LNCaP clone FGC (cell line): ENCODE results near the gene CDH6.

ENCODE experiments used
- DNase-seq: peaks from one replicate; pipeline ENCODE4 v3.0.0-alpha.2; 2011; ENCODE audit warnings: low read depth
- H3K4me3 ChIP-seq: 2 replicates; pipeline ENCODE4 v1.5.1; 2011; ENCODE audit warnings: mild to moderate bottlenecking, low read depth, low read length, control low read depth
- TF ChIP-seq, protein P1 (sequence below): IDR thresholded peaks from 2 replicates; pipeline ENCODE4 v1.5.1; 2012; ENCODE audit warnings: mild to moderate bottlenecking; ENCODE audit not compliant: control insufficient read depth, insufficient read depth; ENCODE audit errors: extremely low read depth

The CDH6 gene

DNA sequence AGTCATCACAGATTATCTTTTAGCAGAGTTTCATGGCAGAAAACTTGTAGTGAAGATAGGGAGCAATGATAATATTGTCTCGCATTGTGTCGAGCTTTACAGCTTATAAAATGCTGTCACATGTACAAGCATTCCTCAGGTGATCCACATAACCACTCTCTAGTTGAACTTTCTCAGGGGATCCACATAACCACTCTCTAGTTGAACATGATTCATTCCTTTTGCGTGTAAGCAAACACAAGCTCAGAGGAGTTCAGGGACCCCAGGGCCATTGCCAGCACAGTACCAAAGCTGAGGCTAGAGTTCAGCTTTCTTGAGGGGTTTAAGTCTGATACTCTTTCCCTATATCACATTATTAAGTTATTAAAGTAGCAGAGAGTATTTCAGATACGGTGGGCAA is 86.7 kb downstream of the CDH6 start:
- no peak overlapping the region for H3K4me3 ChIP-seq
- TF ChIP-seq, protein P1, sequence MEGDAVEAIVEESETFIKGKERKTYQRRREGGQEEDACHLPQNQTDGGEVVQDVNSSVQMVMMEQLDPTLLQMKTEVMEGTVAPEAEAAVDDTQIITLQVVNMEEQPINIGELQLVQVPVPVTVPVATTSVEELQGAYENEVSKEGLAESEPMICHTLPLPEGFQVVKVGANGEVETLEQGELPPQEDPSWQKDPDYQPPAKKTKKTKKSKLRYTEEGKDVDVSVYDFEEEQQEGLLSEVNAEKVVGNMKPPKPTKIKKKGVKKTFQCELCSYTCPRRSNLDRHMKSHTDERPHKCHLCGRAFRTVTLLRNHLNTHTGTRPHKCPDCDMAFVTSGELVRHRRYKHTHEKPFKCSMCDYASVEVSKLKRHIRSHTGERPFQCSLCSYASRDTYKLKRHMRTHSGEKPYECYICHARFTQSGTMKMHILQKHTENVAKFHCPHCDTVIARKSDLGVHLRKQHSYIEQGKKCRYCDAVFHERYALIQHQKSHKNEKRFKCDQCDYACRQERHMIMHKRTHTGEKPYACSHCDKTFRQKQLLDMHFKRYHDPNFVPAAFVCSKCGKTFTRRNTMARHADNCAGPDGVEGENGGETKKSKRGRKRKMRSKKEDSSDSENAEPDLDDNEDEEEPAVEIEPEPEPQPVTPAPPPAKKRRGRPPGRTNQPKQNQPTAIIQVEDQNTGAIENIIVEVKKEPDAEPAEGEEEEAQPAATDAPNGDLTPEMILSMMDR = no peak
- DNase-seq = no peak

GRCh38 chr5:31283326-31283725 is 89.8 kb downstream of the CDH6 start:
- DNase-seq = no peak
- TF ChIP-seq, protein P1 = no peak
- H3K4me3 ChIP-seq = no peak overlapping the region

DNA sequence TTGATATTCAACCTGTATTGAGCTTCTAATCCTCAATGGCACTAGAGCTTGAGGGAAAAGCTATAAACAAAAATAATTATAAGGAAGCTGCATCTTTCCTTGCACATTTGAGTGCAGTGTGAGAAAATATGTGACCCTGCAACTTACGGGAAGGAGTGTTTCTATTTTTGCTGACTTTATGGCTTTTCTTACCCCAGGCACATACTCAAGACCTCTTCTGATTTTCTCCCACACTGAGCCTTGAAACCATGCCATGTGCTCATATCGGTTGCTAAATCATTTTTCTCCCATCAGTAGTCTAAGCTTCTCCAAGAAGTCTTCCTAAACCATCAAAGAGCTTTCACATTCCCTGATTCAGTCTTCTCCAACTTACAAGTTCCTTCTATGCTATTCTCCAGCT is 91.5 kb downstream of the CDH6 start:
- no peak overlapping the region for H3K4me3 ChIP-seq
- no peak for DNase-seq
- TF ChIP-seq, protein P1 = no peak

GRCh38 chr5:31287985-31288384 is 94.5 kb downstream of the CDH6 start:
- DNase-seq = no peak
- TF ChIP-seq, protein P1 = no peak
- H3K4me3 ChIP-seq = no peak overlapping the region

GRCh38 chr5:31289429-31289828 is 95.9 kb downstream of the CDH6 start:
- no peak for DNase-seq
- no peak overlapping the region for H3K4me3 ChIP-seq
- TF ChIP-seq, protein P1 = no peak

DNA sequence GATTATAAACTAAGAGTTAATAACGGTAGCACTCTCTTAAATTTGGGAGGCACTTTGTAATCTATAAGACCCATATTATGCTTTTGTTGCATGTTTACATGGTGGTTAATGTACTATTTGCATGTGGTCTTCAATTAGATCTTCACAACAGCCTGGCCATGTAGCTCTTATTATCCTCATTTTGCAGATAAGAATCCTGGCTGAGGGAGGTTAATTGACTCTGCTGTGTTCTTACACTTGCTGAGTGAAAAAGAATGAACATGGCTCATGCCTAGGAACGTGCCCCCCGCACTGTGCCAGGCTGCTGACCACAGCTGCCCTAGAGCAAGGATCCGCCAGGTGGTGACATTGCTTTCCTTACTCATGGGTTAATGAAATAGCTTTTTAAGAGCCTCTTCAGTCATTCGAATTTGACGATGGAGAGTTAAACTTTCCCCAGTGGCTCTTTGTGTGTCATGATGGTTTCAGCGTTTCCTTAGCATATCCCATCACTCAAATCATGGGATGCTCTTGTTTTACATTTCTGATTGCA is 97.9 kb downstream of the CDH6 start:
- TF ChIP-seq, protein P1 = peak; percentile 61
- no peak for DNase-seq
- no peak overlapping the region for H3K4me3 ChIP-seq

GRCh38 chr5:31300501-31300900 is 107.0 kb downstream of the CDH6 start:
- TF ChIP-seq, protein P1 = no peak
- no peak for DNase-seq
- H3K4me3 ChIP-seq = no peak overlapping the region
